Neutrophil (primary cell): ENCODE data around the gene ANKRD27.

Experiments
- H3K27ac ChIP-seq: fragments of 200-600 bp; sonication (generic); 2 replicates; pipeline ENCODE4 v1.5.1; 2016; ENCODE audit warnings: mild to moderate bottlenecking, moderate library complexity
- H3K27me3 ChIP-seq: fragments of 200-600 bp; sonication (generic); 2 replicates; pipeline ENCODE4 v1.6.0; 2016; ENCODE audit warnings: mild to moderate bottlenecking
- H3K36me3 ChIP-seq: fragments of 200-600 bp; sonication (generic); 2 replicates; pipeline ENCODE4 v1.5.1; 2017
- H3K4me1 ChIP-seq, 2 experiments: fragments of 200-600 bp in 1 of 2; sonication (generic) in 1 of 2; 1 replicate in 1 of 2; 2 replicates in 1 of 2; pipeline versions ENCODE4 v1.5.1 to v1.6.1; 2013 to 2016; ENCODE audit warnings: low read depth in 1 of 2, low read length in 1 of 2, mild to moderate bottlenecking in 1 of 2, moderate library complexity in 1 of 2; ENCODE audit not compliant: control insufficient read depth in 1 of 2, insufficient read depth in 1 of 2
- H3K4me3 ChIP-seq, 2 experiments: fragments of 200-600 bp in 1 of 2; sonication (generic) in 1 of 2; 1 replicate in 1 of 2; 2 replicates in 1 of 2; pipeline ENCODE4 v1.5.1; 2013 to 2016; ENCODE audit warnings: low read depth in 1 of 2, low read length in 1 of 2, mild to moderate bottlenecking in 1 of 2, moderate library complexity in 1 of 2
- H3K9me3 ChIP-seq: fragments of 200-600 bp; sonication (generic); 2 replicates; pipeline ENCODE4 v1.5.1; 2016
- CTCF ChIP-seq: fragments of 200-600 bp; sonication (generic); IDR thresholded peaks from 2 replicates; pipeline ENCODE4 v1.5.1; 2016; ENCODE audit warnings: antibody characterized with exemption

ANKRD27 gene

GRCh38 chr19:32677657-32678056 lies 2.7 kb upstream of the ANKRD27 start:
- H3K4me3 ChIP-seq, result no peak overlapping the region
- peaks cover 4% of the 10 kb centered on the region for H3K36me3 ChIP-seq
- peaks cover 54% of the 10 kb centered on the region for H3K27me3 ChIP-seq
- peaks cover 37 to 43% of the 10 kb centered on the region in 2 experiments for H3K4me1 ChIP-seq
- TF ChIP-seq CTCF, result no peak
- H3K27ac ChIP-seq, result no peak overlapping the region
- H3K9me3 ChIP-seq, result no peaks in the 10 kb centered on the region

- peak overlapping the region; percentile 73 to 94 for H3K4me3 ChIP-seq
- no peaks in the 10 kb centered on the region for H3K9me3 ChIP-seq
- no peak overlapping the region for H3K27ac ChIP-seq
- no peak for TF ChIP-seq CTCF
- H3K27me3 ChIP-seq, result peaks cover 54% of the 10 kb centered on the region
- peaks cover 4% of the 10 kb centered on the region for H3K36me3 ChIP-seq
- H3K4me1 ChIP-seq, result peaks cover 40 to 48% of the 10 kb centered on the region in 2 experiments
These were observed 1.9 kb upstream of the ANKRD27 start for GRCh38 chr19:32676895-32677359.

- peaks cover 4% of the 10 kb centered on the region for H3K36me3 ChIP-seq
- no peaks in the 10 kb centered on the region for H3K9me3 ChIP-seq
- H3K27ac ChIP-seq, result no peak overlapping the region
- peaks cover 54% of the 10 kb centered on the region for H3K27me3 ChIP-seq
- peaks cover 40 to 50% of the 10 kb centered on the region in 2 experiments for H3K4me1 ChIP-seq
- peak overlapping the region; percentile 73 to 94 for H3K4me3 ChIP-seq
- no peak for TF ChIP-seq CTCF
These were observed 1.4 kb upstream of the ANKRD27 start for GRCh38 chr19:32676186-32676894.

GRCh38 chr19:32675720-32676185 lies 773 bp upstream of the ANKRD27 start, which contains the start of gene RGS9BP:
RGS9BP (plus strand) TSS chr19:32675848; CDS start chr19:32676264, 416 bp downstream.
- Histone ChIP-seq H3K9me3 (no peaks in the 10 kb centered on the region), H3K4me1 (peaks cover 40 to 50% of the 10 kb centered on the region in 2 experiments), H3K36me3 (peaks cover 4% of the 10 kb centered on the region), H3K27me3 (peaks cover 51% of the 10 kb centered on the region), H3K27ac (peak within 1 kb of the TSS; percentile 76), H3K4me3 (peak within 1 kb of the TSS; percentile 73 to 94)
- TF ChIP-seq CTCF, result no peak

GRCh38 chr19:32674153-32674930 lies 638 bp downstream of the ANKRD27 start:
- H3K36me3 ChIP-seq, result peaks cover 4% of the 10 kb centered on the region
- peak overlapping the region; percentile 76 for H3K27ac ChIP-seq
- H3K4me3 ChIP-seq, result peak overlapping the region; percentile 73 to 94
- no peaks in the 10 kb centered on the region for H3K9me3 ChIP-seq
- TF ChIP-seq CTCF, result no peak
- peaks cover 39% of the 10 kb centered on the region for H3K27me3 ChIP-seq
- peaks cover 40 to 50% of the 10 kb centered on the region in 2 experiments for H3K4me1 ChIP-seq
